ENCODE measurements around the gene TJP1.

GRCh38 chr15:29747837-29748417 lies 74.3 kb downstream of the TJP1 start:
- TF ChIP-seq CTCF (IDR thresholded peaks at IDR 0.05) (no peak), POLR2A (IDR thresholded peaks at IDR 0.05) (no peak)

All from lower leg skin (tissue), 3 donors.